Uterus (tissue), 4 donors: ENCODE measurements around the gene PHOSPHO1. TPM values are rescaled to one million over a fixed set of nuclear protein-coding genes. Genes with fewer than 3 reads are reported as not detected.
A peak's percentile ranks its signal among the peaks of the same experiment; 100 is the strongest.
"Not testable (repeated sequence)": the region's sequence is repeated elsewhere in the genome, so short reads cannot be mapped to it uniquely, and the experiment has no call there.

Experiments used
- DNase-seq, 2 donors: peaks; one replicate each; pipeline ENCODE4 v3.0.0-alpha.2; 2019 to 2020
- H3K27ac ChIP-seq, 2 donors: fragments of 200-600 bp; sonication (generic); 1 replicate in 1 of 2; 2 replicates in 1 of 2; pipeline ENCODE4 v1.5.1; 2016 to 2018
- H3K27me3 ChIP-seq, 2 donors: fragments of 200-600 bp; sonication (generic); one replicate each; pipeline ENCODE4 v1.5.1; 2018 to 2019; ENCODE audit warnings: control low read depth in 1 of 2
- H3K36me3 ChIP-seq, 2 donors: fragments of 200-600 bp; sonication (generic); one replicate each; pipeline ENCODE4 v1.5.1; 2019; ENCODE audit warnings: control low read depth in 1 of 2
- H3K4me1 ChIP-seq, 2 donors: fragments of 200-600 bp; sonication (generic); one replicate each; pipeline ENCODE4 v1.5.1; 2018 to 2019; ENCODE audit warnings: control low read depth in 1 of 2
- H3K4me3 ChIP-seq, 2 donors: fragments of 200-600 bp; sonication (generic); 1 replicate in 1 of 2; 2 replicates in 1 of 2; pipeline ENCODE4 v1.5.1; 2018 to 2019; ENCODE audit warnings: mild to moderate bottlenecking in 1 of 2
- H3K9me3 ChIP-seq, 2 donors: fragments of 200-600 bp; sonication (generic); one replicate each; pipeline ENCODE4 v1.5.1; 2019; ENCODE audit warnings: control low read depth in 1 of 2
- CTCF ChIP-seq, 4 experiments: fragments of 200-600 bp in 2 of 4; fragments of 450-650 bp in 2 of 4; sonication (generic) in 2 of 4; IDR thresholded peaks; one replicate each; pipeline ENCODE4 v1.5.1; 2016 to 2019; ENCODE audit warnings: antibody characterized with exemption in 4 of 4, mild to moderate bottlenecking in 2 of 4, moderate library complexity in 1 of 4
- POLR2A ChIP-seq, 2 donors: fragments of 450-650 bp; IDR thresholded peaks; one replicate each; pipeline ENCODE4 v1.6.1; 2016; ENCODE audit warnings: antibody characterized with exemption in 2 of 2, mild to moderate bottlenecking in 1 of 2, moderate library complexity in 1 of 2
- intact Hi-C: fragments of 100-400 bp; cut with DNase I; formaldehyde crosslinking; loops from one replicate; pipeline ENCODE4 v1.15.1; 2023; ENCODE audit warnings: low total_unique reads
- total RNA-seq, 4 donors: library from RNA; depleted of rRNA in 3 of 4; stranded (reverse); fragments of >200 nt in 3 of 4; gene quantifications; one replicate each; pipeline versions ENCODE4 v1.1.0 to v1.2.4, GENCODE V29; 2014 to 2023
- donor health status: DM: yes; HTN: yes; CAD: no.

PHOSPHO1 gene
- total RNA-seq, result 1 to 10 TPM in 1 of 4 donors, under 1 TPM in 1, not detected in 2; 0.40 to 2.4 TPM

GRCh38 chr17:49230636-49231562, at the start of gene PHOSPHO1:
Gene PHOSPHO1, minus strand, starts transcription at chr17:49230787. Its CDS starts 4,096 bp downstream, at chr17:49226691.
- no peaks in the 10 kb centered on the region for H3K27me3 ChIP-seq
- H3K4me3 ChIP-seq, result peak within 1 kb of the TSS; percentile 31 to 39
- no peaks in the 10 kb centered on the region for H3K4me1 ChIP-seq
- TF ChIP-seq CTCF (IDR thresholded peaks at IDR 0.05) (no peak), POLR2A (IDR thresholded peaks at IDR 0.05) (peak in 1 of 2 donors; percentile 11)
- no peak within 1 kb of the TSS for H3K27ac ChIP-seq
- peak; percentile 74 to 78 for DNase-seq
- H3K9me3 ChIP-seq, result no peaks in the 10 kb centered on the region
- intact Hi-C loops, result no loop called here
- H3K36me3 ChIP-seq, result no peaks in the 10 kb centered on the region

GRCh38 chr17:49280061-49280460, 49.5 kb upstream of the PHOSPHO1 start:
- DNase-seq, result no peak
- TF ChIP-seq POLR2A (IDR thresholded peaks at IDR 0.05) (no peak), CTCF (IDR thresholded peaks at IDR 0.05) (no peak)
- intact Hi-C loops, result no loop called here

GRCh38 chr17:49279263-49280015, 48.9 kb upstream of the PHOSPHO1 start:
- H3K4me3 ChIP-seq, H3K27ac ChIP-seq, H3K4me1 ChIP-seq, DNase-seq, H3K9me3 ChIP-seq, intact Hi-C loops, H3K27me3 ChIP-seq, H3K36me3 ChIP-seq: not testable (repeated sequence)

More at GRCh38 chr17:49280061-49280460, 49.5 kb upstream of the PHOSPHO1 start:
- Histone ChIP-seq H3K9me3 (no peaks in the 10 kb centered on the region), H3K27me3 (no peaks in the 10 kb centered on the region), H3K4me3 (no peak overlapping the region), H3K4me1 (no peaks in the 10 kb centered on the region), H3K36me3 (no peaks in the 10 kb centered on the region), H3K27ac (no peak overlapping the region)

- Histone ChIP-seq H3K4me3 (no peak overlapping the region), H3K36me3 (no peaks in the 10 kb centered on the region), H3K4me1 (no peaks in the 10 kb centered on the region), H3K27me3 (no peaks in the 10 kb centered on the region), H3K9me3 (no peaks in the 10 kb centered on the region), H3K27ac (no peak overlapping the region)
- intact Hi-C loops, result no loop called here
- TF ChIP-seq POLR2A (IDR thresholded peaks at IDR 0.05), result no peak
- TF ChIP-seq CTCF (IDR thresholded peaks at IDR 0.05), result no peak
- DNase-seq, result no peak
Measured at GRCh38 chr17:49278076-49278475, 47.5 kb upstream of the PHOSPHO1 start.

GRCh38 chr17:49277638-49278037, 47.1 kb upstream of the PHOSPHO1 start:
- Histone ChIP-seq H3K36me3 (no peaks in the 10 kb centered on the region), H3K27ac (no peak overlapping the region), H3K27me3 (no peaks in the 10 kb centered on the region), H3K9me3 (no peaks in the 10 kb centered on the region), H3K4me1 (no peaks in the 10 kb centered on the region), H3K4me3 (no peak overlapping the region)
- intact Hi-C loops, result no loop called here
- no peak for TF ChIP-seq POLR2A (IDR thresholded peaks at IDR 0.05)
- no peak for TF ChIP-seq CTCF (IDR thresholded peaks at IDR 0.05)
- DNase-seq, result no peak

- H3K27me3 ChIP-seq, H3K27ac ChIP-seq, H3K36me3 ChIP-seq, intact Hi-C loops, H3K4me3 ChIP-seq, H3K9me3 ChIP-seq, DNase-seq, H3K4me1 ChIP-seq: not testable (repeated sequence)
Measured at GRCh38 chr17:49275981-49276380, 45.4 kb upstream of the PHOSPHO1 start.
